GM19328 (cell line): ENCODE results near the gene ZBTB7B.

Experiments
- ATAC-seq: cut with Tn5 transposase; IDR thresholded peaks from one replicate; pipeline ENCODE4 v1.9.1; 2021; ENCODE audit warnings: mild to moderate bottlenecking, moderate library complexity; ENCODE audit not compliant: unreplicated experiment

The ZBTB7B gene

GRCh38 chr1:155052439-155053395, 50.1 kb downstream of the ZBTB7B start:
- ATAC-seq: no peak

- ATAC-seq: no peak
These were observed 51.0 kb downstream of the ZBTB7B start for GRCh38 chr1:155053531-155054105.

DNA sequence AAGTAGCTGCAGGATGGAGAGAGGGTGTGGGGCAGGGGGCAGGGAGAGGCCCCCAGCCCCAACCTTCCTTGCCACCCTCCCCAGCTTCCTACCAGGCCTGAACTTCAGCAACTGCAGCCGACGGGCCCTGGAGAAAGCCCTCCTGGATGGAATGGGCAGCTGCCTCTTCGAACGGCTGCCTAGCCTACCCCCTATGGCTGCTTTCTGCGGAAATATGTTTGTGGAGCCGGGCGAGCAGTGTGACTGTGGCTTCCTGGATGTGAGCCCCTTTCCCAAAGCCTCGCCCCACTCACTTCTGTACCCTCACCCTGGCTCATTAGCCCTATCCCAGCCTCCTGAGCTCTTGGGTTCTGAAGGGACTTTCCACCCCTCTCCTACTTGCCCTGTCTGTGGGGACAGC, 54.5 kb downstream of the ZBTB7B start:
- ATAC-seq: no peak

DNA sequence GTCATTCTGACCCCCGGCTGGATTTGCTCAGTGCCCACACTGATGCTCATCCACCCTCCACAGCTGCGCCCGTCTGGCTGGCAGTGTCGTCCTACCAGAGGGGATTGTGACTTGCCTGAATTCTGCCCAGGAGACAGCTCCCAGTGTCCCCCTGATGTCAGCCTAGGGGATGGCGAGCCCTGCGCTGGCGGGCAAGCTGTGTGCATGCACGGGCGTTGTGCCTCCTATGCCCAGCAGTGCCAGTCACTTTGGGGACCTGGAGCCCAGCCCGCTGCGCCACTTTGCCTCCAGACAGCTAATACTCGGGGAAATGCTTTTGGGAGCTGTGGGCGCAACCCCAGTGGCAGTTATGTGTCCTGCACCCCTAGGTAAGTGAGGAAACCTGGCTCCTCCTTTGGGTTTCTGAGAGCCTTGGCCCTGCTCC, 55.2 kb downstream of the ZBTB7B start:
- ATAC-seq: no peak

- ATAC-seq: no peak
These were observed 58.1 kb downstream of the ZBTB7B start for GRCh38 chr1:155060736-155061135.

DNA sequence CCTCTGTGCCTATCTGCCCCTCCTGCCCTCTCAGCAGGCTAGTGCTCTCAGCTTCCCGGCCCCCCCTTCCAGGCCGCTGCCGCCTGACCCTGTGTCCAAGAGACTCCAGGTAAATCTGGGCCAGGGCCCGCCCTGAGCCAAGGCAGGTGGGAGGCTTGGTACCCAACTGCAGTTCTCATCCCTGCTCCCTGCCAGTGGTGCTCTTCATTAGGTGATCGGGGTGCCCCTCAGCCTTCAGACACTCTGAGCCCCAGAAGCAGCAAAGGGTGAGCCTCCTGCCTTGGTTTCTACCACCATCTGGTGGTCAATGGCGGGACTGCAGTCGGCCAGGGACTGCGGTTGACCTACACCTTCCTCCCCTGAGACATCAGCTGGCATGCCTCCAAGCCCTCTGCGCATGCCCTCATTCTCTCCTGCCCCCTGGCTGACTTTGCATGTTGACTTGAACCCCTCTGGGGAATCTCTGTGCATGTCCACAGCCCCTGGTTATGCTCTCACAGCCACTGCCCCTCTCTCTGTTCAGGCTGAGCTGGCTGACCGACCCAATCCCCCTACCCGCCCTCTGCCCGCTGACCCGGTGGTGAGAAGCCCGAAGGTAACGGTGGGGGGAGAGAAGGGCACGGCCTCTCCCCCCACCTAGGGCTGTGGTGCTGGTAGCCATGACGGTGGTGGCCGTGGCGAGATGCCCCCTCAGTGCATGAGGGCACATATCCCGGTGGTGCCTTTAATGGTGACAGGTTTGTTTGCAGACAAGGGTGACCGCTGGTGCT, 59.0 kb downstream of the ZBTB7B start:
- no peak for ATAC-seq

- no peak for ATAC-seq
These were observed 59.6 kb downstream of the ZBTB7B start for GRCh38 chr1:155062151-155062686.

GRCh38 chr1:155062702-155063411, 60.3 kb downstream of the ZBTB7B start:
- ATAC-seq: no peak

DNA sequence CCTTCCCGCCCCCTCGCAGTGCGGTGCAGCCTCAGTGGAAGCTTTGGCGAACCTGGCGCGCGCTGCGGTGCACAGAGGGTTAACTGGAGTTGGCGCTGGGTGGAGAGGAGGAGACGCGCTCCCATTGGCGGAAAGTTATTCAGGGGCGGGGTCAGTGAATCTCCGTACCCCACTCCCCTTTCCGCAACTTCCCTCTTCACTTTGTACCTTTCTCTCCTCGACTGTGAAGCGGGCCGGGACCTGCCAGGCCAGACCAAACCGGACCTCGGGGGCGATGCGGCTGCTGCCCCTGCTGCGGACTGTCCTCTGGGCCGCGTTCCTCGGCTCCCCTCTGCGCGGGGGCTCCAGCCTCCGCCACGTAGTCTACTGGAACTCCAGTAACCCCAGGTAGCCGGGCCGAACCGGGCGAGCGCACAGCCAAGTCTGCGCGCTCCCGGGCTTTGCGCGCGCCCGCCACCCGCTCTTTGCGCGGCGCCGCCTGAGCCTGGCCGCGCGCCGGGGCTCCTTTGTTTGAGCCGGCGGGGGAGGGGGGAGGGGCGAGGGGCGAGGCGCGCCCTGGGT, 61.0 kb downstream of the ZBTB7B start, which contains the start of gene EFNA4:
EFNA4 (plus strand) TSS at position 191 of the 561 bp plus-strand sequence; CDS start at position 275, 84 bp downstream.
- ATAC-seq: peak; percentile 69

DNA sequence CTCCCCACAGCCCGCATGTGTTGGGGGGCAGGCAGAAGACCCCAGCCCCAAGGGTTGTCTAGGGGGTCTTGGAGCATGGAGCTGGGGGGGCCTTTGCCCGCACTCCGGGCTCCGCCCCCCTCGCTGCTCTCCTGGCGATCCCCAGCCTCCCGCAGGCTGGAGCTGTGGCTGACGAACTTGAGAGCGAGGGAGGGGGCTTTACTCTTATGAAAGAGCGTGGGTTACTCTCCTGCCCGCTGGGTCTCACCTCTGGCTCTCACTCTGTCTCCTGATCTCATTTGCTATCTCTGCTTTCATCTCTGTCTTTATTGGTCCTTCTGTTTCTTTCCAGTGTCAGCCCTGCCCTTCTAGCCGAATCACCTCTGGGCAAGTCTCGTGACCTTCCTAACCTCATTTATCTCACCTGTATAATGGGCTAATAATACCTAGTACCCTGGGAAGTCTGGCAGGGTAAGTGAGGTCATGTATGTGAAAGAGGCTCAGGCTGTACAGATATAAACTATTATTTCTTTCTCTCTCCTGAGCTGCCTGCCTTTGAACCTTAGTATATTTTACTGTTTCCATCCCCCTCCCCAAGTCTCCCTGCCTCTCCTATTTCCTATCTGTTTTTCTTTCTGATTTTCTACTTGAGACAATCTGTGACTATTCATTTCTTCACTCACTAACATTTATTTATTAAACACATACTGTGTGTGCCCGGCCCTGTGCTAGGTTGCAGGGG, 61.7 kb downstream of the ZBTB7B start:
- ATAC-seq: no peak

- ATAC-seq: no peak
These were observed 62.3 kb downstream of the ZBTB7B start for GRCh38 chr1:155064832-155065429.

DNA sequence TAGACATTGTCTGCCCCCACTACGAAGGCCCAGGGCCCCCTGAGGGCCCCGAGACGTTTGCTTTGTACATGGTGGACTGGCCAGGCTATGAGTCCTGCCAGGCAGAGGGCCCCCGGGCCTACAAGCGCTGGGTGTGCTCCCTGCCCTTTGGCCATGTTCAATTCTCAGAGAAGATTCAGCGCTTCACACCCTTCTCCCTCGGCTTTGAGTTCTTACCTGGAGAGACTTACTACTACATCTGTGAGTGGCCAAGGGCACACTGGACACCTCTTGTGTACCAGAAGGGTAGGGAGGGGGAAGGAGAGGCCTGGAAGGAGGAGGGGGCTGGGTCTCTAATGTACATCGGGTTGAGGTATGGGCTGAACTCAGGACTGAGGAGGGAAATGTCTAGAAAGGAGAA, 64.2 kb downstream of the ZBTB7B start:
- ATAC-seq: no peak
